Small intestine (tissue), 7 donors: ENCODE measurements around the gene CHKB. TPM values are rescaled to one million over a fixed set of nuclear protein-coding genes. Genes with fewer than 3 reads are reported as not detected.
A peak's percentile ranks its signal among the peaks of the same experiment; 100 is the strongest.

Source experiments
- DNase-seq, 2 donors: peaks; one replicate each; pipeline versions ENCODE4 v3.0.0 to v3.0.0-alpha.2; 2013
- FAIRE-seq: peaks from 2 replicates; lab custom pipeline; 2012; peaks lifted over from hg19 to GRCh38; lab: Jason Lieb, UNC
- H3K27ac ChIP-seq, 3 donors: one replicate each; pipeline ENCODE4 v1.5.1; 2013; ENCODE audit warnings: low read length in 2 of 3, mild to moderate bottlenecking in 2 of 3, control low read depth in 1 of 3, inconsistent platforms in 1 of 3, low read depth in 1 of 3, moderate library complexity in 1 of 3
- H3K27me3 ChIP-seq, 3 donors: one replicate each; pipeline ENCODE4 v1.6.1; 2013; ENCODE audit warnings: low read length in 3 of 3, inconsistent platforms in 1 of 3; ENCODE audit not compliant: control insufficient read depth in 3 of 3, insufficient read depth in 3 of 3
- H3K36me3 ChIP-seq, 3 donors: one replicate each; pipeline ENCODE4 v1.6.1; 2013; ENCODE audit warnings: low read length in 3 of 3, inconsistent platforms in 1 of 3, low read depth in 1 of 3, mild to moderate bottlenecking in 1 of 3, moderate library complexity in 1 of 3; ENCODE audit not compliant: control insufficient read depth in 3 of 3, insufficient read depth in 2 of 3
- H3K4me1 ChIP-seq, 3 donors: one replicate each; pipeline ENCODE4 v1.6.1; 2013; ENCODE audit warnings: low read length in 2 of 3, inconsistent platforms in 1 of 3, low read depth in 1 of 3, mild to moderate bottlenecking in 1 of 3, moderate library complexity in 1 of 3; ENCODE audit not compliant: control insufficient read depth in 3 of 3, insufficient read depth in 2 of 3
- H3K4me3 ChIP-seq, 3 donors: one replicate each; pipeline ENCODE4 v1.5.1; 2013; ENCODE audit warnings: low read length in 3 of 3, control low read depth in 1 of 3, inconsistent platforms in 1 of 3, low read depth in 1 of 3, mild to moderate bottlenecking in 1 of 3, moderate library complexity in 1 of 3
- H3K9me3 ChIP-seq, 2 donors: one replicate each; pipeline ENCODE4 v1.6.1; 2013; ENCODE audit warnings: low read depth in 1 of 2, low read length in 1 of 2; ENCODE audit not compliant: control insufficient read depth in 2 of 2, insufficient read depth in 1 of 2
- WGBS, 3 donors: extraction: QIAGEN DNeasy Blood & Tissue Kit; methylation state at CpG; one replicate each; pipeline ENCODE4 v1.1.7; 2013; 5-methylcytosine and 5-hydroxymethylcytosine counted together
- polyA plus RNA-seq, 4 donors: library from polyadenylated mRNA; stranded (reverse) in 3 of 4; unstranded in 1 of 4; fragments of 200-250 nt in 3 of 4; fragments of 120-200 nt in 1 of 4; gene quantifications; one replicate each; pipeline versions ENCODE4 v1.2.1 to v1.2.3, GENCODE V29; 2013
- donor health status: healthy with polysubstance abuse.
- donor health status: control.
- donor health status: control.
- donor health status: Bipolar disorder and iron deficiency.
- donor health status: healthy.

The CHKB gene
- polyA plus RNA-seq, 4 donors = 61.2 to 371 (median 223) TPM

DNA sequence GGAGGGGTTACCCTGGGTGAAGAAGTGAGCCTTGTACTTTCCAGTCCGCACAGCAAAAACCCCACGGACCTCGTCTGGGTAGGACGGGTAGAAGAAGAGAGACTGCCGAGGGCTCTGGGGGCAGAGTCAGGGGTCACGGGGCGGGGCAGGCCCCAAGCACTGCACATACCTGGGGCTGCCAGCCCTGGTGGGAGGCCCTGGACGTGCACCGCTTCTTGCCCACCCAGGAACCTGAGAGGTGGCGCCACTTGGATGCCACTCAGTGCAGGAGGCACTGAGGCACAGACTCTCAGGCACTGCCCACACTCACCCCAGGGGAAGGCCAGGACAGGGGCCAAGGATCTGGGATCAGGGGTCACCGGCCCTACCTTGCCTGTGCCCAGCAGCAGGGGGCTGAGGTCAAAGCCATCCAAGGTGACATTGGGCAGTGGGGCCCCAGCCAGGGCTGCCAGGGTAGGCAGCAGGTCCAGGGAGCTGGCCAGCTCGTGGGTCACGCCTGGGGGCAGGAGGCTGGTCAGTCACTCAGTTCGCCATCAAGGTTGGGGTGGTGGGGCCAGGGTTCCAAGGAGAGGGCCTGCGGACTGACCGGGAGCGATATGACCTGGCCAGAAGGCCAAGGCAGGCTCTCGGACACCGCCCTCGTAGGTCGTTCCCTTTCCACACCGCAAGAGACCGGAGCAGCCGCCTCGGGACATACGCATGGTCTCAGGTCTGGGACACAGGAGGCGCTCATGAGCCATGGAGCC, 43.1 kb upstream of the CHKB start:
- Histone ChIP-seq H3K4me1 (peaks cover 5 to 47% (median 12%) of the 10 kb centered on the region in 3 donors), H3K27ac (no peak overlapping the region), H3K9me3 (no peaks in the 10 kb centered on the region), H3K36me3 (peaks cover 0 to 14% (median 0%) of the 10 kb centered on the region in 3 donors), H3K4me3 (no peak overlapping the region), H3K27me3 (no peaks in the 10 kb centered on the region)
- 75 to 90% (median 86%) methylated on average over 24 to 27 of the region's 27 CpGs for WGBS, 3 donors
- FAIRE-seq (no peak), DNase-seq (no peak)

GRCh38 chr22:50625131-50625567, 42.5 kb upstream of the CHKB start:
- Histone ChIP-seq H3K4me3 (no peak overlapping the region), H3K27ac (no peak overlapping the region), H3K27me3 (no peaks in the 10 kb centered on the region), H3K36me3 (peaks cover 0 to 14% (median 0%) of the 10 kb centered on the region in 3 donors), H3K4me1 (peaks cover 5 to 50% (median 12%) of the 10 kb centered on the region in 3 donors), H3K9me3 (no peaks in the 10 kb centered on the region)
- DNase-seq = peak; percentile 21 to 48
- no peak for FAIRE-seq
- 43 to 66% (median 44%) methylated on average over 14 of the region's 14 CpGs for WGBS, 3 donors

- H3K4me1 ChIP-seq = peaks cover 5 to 55% (median 12%) of the 10 kb centered on the region in 3 donors
- 67 to 75% (median 74%) methylated on average over 16 of the region's 16 CpGs for WGBS, 3 donors
These were observed 41.9 kb upstream of the CHKB start for GRCh38 chr22:50624347-50625130.

GRCh38 chr22:50622723-50623327, 40.2 kb upstream of the CHKB start:
- Histone ChIP-seq H3K9me3 (no peaks in the 10 kb centered on the region), H3K27me3 (peaks cover 0 to 4% (median 0%) of the 10 kb centered on the region in 3 donors), H3K36me3 (peaks cover 0 to 14% (median 0%) of the 10 kb centered on the region in 3 donors), H3K27ac (peak overlapping the region; percentile 77 to 98 (median 92)), H3K4me3 (peak overlapping the region in 1 of 3 donors; percentile 5), H3K4me1 (peaks cover 5 to 48% (median 12%) of the 10 kb centered on the region in 3 donors)
- FAIRE-seq = no peak
- peak; percentile 93 to 100 for DNase-seq
- WGBS, 3 donors = 14 to 64% (median 36%) methylated on average over 16 of the region's 16 CpGs

More at GRCh38 chr22:50624347-50625130, 41.9 kb upstream of the CHKB start:
- Histone ChIP-seq H3K4me3 (no peak overlapping the region), H3K36me3 (peaks cover 0 to 14% (median 0%) of the 10 kb centered on the region in 3 donors), H3K27ac (no peak overlapping the region), H3K27me3 (peaks cover 0 to 4% (median 0%) of the 10 kb centered on the region in 3 donors), H3K9me3 (no peaks in the 10 kb centered on the region)
- FAIRE-seq = no peak
- DNase-seq = no peak

GRCh38 chr22:50621948-50622722, 39.5 kb upstream of the CHKB start:
- Histone ChIP-seq H3K36me3 (peaks cover 0 to 14% (median 0%) of the 10 kb centered on the region in 3 donors), H3K27ac (peak overlapping the region; percentile 77 to 98 (median 92)), H3K27me3 (peaks cover 0 to 4% (median 0%) of the 10 kb centered on the region in 3 donors), H3K4me3 (peak overlapping the region in 1 of 3 donors; percentile 5), H3K9me3 (no peaks in the 10 kb centered on the region), H3K4me1 (peaks cover 5 to 43% (median 11%) of the 10 kb centered on the region in 3 donors)
- DNase-seq (no peak), FAIRE-seq (no peak)
- 11 to 25% (median 11%) methylated on average over 18 of the region's 18 CpGs for WGBS, 3 donors

DNA sequence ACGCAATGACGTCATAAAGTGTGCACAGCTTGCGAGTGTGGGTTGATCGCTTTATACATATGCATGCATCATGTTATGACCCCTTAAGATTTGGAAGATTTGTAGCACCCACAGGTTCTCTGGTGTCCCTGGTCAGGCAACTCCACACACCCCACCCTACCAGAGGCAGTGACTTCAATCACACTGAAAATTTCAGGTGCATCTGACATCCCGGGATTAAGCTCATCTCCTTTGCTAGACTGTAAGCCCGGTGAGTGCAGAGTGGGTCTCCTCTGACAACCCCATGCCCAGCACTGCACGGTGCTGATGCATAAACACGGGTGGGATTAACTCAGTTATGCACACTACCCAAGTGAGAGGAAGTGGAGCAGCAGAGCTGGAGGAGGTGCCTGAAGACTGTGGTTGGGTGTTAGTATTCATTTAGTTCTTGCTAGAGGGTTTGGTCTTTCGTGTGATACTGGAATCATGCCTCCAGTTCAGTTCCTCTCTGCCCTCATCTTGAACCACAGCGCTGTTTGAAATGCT, 38.8 kb upstream of the CHKB start:
- peaks cover 3 to 42% (median 10%) of the 10 kb centered on the region in 3 donors for H3K4me1 ChIP-seq
- peaks cover 0 to 11% (median 0%) of the 10 kb centered on the region in 3 donors for H3K36me3 ChIP-seq
- DNase-seq (peak in 1 of 2 donors; percentile 51), FAIRE-seq (no peak)
- H3K27ac ChIP-seq = peak overlapping the region in 2 of 3 donors; percentile 92 to 98
- no peaks in the 10 kb centered on the region for H3K9me3 ChIP-seq
- peaks cover 0 to 4% (median 0%) of the 10 kb centered on the region in 3 donors for H3K27me3 ChIP-seq
- 14 to 29% (median 17%) methylated on average over 10 of the region's 10 CpGs for WGBS, 3 donors
- H3K4me3 ChIP-seq = no peak overlapping the region

DNA sequence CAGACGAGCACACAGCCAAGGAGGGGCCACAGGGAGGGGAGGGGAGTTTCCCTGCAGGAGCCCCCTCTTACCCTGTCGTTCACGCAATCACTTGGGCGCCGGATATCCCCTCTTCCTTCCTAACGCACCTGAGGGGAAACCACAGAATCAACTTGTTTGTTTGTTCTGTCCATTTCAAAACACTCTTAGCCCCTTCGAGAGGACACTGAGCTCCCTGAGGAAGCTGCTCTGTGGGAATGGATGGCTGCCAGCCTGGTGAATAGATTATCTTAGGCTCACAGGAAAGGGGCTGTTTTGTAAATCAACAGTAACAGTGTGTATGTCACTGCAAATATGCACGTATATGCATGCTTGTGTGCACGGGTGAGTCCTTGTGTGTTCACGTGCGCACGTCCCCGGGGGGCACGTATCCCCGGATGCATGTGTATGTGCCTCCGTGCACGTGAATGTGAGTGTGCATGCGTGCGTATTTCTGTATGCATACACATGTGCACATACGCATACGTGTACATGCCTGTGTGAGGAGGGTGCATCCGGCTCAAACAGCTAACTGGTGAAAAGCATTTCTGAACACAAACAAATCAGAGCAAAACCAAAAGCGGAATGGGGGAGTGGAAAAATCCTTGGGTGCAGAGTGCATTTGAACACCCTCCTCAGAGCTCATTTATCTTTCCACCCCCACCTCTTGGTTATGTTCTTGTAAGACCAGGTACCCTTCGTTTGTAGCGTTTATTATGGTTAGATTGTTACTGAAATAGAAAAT, 38.1 kb upstream of the CHKB start:
- FAIRE-seq (no peak), DNase-seq (peak; percentile 51 to 85)
- H3K36me3 ChIP-seq = peaks cover 0 to 4% (median 0%) of the 10 kb centered on the region in 3 donors
- WGBS, 3 donors = 3 to 15% (median 3%) methylated on average over 25 of the region's 25 CpGs
- H3K27me3 ChIP-seq = peaks cover 0 to 4% (median 0%) of the 10 kb centered on the region in 3 donors
- H3K4me1 ChIP-seq = peaks cover 3 to 37% (median 6%) of the 10 kb centered on the region in 3 donors
- peak overlapping the region in 1 of 3 donors; percentile 2 for H3K4me3 ChIP-seq
- H3K9me3 ChIP-seq = no peaks in the 10 kb centered on the region
- H3K27ac ChIP-seq = peak overlapping the region in 2 of 3 donors; percentile 44 to 98
